M059J (cell line): ENCODE measurements around the gene CDPF1. TPM values are rescaled to one million over a fixed set of nuclear protein-coding genes. Genes with fewer than 3 reads are reported as not detected.
"Not testable (repeated sequence)": the region's sequence is repeated elsewhere in the genome, so short reads cannot be mapped to it uniquely, and the experiment has no call there.

Experiments
- DNase-seq: peaks from one replicate; pipeline ENCODE4 v3.0.0-alpha.2; 2012; ENCODE audit warnings: low read depth
- total RNA-seq: library from RNA; depleted of rRNA; stranded (reverse); fragments of >200 nt; shearing (Covaris generic); gene quantifications from 2 replicates; pipeline ENCODE4 v1.2.3, GENCODE V29; 2014

The CDPF1 gene
- total RNA-seq, 1 experiment from 2014 or later = 5.3 TPM

DNA sequence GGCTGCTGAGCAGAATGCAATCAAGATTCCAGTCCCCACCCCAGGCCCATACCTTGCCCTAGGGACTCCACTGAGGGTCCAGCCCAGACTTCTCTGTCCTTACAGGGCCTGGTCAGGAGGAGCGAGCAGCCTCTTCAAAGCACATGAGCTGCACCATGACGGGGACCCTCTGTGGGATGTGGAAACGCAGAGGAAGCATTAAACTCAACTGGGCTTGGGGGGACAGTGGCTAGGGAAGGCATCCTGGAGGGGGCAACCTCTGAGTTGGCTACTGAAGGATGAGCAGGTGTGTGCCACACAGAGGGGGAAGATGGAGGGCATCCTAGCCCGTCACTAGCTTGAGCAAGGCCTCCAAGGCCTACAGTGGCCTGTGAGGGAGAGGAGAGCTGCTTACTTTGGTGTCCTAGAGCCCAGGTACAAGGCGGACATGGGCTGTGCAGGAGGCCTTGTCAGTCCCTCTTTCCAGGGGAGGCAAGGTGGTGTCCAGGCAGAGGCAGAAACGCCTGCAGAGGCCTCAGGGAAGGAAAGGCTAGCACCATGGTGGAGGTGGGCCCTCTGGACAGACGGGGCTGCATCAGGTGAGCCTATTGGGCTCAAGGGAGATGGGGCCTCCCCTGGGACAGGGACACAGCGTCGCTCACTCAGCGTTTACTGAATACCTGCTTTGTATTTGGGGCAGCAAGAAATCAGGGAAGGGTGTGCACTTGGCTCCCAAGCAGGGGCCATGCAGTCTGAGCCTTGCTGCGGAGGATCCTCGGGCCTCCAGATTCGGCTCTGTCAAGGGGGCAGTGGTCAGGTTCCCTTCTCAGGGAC is 32.0 kb upstream of the CDPF1 start:
- DNase-seq = no peak

DNA sequence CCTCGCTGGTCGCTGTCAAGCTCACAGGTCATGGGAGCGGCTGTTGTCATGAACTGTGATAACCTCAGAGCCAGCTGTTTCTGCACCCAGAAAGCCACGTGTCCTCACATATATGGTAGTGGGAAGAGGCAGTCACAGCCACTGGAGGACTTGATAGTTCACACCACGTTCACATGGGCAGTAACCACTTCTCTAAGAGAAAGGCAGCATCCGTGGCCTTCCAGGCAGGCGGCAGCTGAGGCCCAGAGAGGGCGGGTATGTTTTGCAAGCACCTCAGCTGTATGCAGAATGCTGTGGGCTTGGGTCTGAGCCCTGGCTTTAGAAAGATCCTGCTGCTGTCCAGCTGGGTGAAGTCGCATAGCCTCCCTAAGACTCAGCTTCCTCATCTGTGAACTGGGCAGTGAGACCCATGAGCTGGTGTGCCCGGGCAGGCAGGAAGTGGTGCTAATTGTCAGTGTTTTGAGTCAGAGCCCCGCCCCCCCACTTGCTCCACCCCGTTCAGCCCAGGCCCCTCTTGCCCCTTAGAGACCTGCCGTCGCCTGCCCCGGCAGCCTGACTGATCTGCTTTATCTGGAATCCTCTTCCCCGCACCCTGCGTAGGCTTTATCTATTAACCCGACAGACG is 31.0 kb upstream of the CDPF1 start:
- no peak for DNase-seq

DNA sequence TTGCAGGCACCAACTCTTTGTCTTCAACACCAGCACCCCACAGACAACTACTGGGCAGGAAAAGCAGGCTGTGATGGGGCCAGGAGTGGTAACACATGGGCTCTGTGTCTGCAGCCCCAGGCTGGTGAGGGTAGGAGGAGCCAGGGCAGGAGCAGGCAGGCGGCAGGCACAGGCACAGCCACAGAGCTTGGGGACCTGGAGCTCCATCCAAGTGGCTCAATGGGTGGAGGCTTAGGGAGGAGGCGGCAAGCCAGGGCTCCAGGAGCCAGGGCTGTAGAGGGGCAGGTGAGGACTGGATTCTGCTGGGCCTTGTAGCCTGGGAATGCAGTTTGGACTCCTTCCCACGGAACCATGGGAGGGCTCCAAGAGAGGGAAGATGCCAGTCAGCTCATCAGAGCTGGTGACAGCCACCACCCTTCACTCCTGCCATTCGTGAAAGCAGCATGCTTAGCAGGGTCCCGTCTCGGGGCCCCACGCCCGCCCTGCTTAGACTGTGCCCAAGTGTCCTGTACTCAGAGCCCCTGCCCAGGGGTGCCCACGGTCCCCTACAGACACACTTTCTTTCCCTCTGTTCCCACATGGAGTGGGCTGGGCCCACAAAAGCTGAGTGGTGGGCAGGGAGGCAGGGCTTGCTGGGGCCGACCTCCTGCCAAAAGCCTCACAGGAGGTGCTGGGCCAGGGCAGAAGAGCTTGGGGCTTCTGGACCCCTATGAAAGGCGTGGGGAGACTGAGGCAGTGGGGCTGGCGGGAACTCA is 30.1 kb upstream of the CDPF1 start:
- no peak for DNase-seq

DNA sequence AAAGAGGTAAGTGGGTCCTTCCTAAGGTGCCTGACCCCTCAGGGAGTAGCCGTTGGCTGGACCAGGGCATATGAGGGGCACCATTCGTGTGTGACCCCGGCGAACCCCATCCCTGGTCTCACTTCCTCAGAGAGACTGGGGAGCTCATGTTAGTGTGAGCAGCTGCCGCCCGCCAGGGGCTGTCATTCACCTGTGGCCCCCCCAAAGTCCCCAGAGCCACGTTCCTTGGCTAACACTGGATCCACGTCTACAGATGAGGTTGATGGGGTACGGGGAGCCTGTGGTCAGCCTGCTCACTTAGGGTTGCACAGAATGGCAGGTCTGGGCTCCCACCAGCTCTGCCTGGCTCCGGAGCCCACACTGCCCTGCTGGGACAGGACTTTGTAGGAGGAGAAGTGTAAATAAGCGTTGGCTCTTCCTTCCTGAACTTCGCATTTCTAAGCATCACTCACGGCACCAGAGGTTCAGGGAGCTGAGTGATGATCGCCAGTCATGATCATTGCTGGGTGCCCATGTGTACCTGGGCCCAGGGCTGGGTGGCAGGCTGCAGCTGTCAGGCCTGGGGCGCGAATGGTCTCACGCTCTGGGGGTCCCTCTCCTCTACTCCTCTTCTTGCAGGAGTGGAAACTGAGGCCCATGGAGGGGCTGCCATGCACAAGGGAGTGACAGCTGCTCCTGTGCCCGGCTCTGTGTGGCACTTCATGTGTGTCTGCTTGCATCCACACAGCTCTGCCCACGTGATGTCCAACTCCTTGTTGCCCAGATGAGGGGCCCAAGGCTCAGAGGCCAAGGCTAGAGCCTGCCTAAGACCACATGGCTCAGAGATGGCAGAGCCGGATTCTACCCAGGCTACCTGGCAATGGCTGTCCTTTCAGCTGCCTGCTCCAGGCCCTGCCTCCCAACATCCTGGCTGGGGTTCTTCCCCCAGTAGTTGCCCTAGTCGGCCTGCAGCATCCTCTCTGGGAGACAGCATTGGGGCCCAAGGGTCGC is 28.9 kb upstream of the CDPF1 start:
- no peak for DNase-seq

DNA sequence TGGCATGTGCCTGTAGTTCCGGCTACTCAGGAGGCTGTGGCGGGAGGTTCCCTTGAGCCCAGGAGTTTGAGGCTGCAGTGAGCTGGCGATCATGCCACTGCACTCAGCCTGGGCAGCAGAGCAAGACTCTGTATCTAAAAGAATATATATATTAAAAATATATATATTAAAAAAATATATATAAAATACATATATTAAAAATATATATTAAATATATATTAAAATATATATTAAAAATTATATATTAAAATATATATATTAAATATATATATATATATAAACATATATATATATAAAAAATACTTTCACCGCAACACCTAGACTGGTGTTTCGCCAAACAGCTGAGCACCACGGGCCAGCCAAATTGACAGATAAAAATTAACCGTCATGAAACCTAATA is 26.5 kb upstream of the CDPF1 start:
- DNase-seq = no peak

DNA sequence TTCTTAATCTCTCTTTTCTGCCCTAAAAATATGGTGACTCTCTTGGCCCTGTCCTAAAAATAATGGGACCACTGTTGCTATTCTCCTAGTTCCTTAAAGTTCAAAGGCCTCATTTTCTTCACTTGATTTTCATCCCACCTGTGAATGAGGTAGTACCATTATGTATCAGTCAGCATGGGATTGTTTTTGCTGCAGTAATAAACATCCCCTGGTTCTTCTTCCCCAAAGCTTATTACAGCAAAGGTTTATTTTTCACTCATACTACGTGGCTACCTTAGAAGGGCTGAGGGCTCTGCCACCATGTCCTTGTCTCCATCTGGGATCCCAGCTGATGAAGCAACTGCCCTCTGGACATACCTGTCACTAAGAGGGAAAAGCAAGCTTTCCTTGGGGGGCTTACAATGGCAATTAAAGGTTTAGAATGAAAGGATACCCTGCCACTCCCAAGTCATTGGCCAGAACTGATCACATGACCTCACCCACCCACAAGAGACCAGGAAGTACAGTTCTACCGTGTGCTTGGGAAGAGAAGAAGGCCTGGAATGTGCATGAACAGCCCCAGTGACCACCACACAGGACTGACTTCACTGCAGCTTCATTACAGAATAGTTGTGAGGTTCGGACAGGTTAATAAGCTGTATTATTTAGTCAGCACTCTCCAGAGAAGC is 25.5 kb upstream of the CDPF1 start:
- DNase-seq = no peak

DNA sequence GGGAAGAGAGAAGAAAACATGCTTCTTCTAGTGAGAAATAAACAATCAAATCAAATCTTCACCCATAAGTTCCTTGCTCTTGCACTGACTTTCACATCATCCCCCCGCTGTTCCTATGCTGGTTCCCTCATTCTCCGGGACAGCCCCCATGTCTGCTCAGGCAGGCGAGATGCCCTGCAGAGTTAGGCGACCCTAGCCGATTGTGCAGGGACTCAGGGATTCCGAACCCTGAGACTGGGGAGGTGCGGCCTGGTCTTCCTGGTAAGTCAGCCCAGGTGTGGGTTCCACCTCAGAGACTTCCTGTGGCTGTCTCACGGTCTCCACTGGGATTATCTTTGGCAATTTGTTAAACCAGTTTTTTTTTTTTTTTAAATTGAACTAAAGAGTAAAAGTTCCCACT is 24.3 kb upstream of the CDPF1 start:
- DNase-seq = no peak

DNA sequence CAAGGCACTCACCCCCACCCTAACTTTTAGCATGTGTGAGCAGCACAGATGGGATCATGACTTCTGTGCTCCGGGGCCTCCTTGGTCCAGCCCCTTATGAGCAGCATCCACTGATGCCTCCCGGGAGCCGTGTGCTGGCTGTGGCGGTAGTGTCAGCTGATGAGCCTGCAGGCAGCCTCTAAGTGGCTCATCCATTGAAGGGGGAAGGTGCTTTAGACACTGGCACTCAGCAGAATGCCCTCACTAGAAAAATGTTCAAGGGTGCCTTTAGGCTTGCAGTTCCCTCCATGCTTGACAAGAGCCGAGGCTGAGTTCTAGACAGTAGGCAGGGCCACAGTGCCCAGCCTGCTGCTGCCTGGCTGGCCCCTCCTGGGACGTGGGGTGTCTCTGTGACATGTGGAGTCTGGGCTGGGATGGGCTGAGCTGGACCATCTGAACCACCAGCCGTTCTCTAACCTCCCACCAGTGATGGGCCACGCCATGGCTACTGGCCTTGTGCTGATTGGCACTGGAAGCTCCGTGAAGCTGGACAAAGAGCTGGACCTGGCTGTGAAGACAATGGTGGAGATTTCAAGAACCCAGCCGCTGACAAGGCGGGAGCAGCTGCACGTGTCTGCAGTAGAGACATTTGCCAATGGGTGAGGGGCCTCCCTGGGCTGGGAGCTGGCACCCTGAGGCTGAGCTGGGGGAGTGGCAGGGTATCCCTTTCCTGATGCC is 23.5 kb upstream of the CDPF1 start:
- DNase-seq = no peak

DNA sequence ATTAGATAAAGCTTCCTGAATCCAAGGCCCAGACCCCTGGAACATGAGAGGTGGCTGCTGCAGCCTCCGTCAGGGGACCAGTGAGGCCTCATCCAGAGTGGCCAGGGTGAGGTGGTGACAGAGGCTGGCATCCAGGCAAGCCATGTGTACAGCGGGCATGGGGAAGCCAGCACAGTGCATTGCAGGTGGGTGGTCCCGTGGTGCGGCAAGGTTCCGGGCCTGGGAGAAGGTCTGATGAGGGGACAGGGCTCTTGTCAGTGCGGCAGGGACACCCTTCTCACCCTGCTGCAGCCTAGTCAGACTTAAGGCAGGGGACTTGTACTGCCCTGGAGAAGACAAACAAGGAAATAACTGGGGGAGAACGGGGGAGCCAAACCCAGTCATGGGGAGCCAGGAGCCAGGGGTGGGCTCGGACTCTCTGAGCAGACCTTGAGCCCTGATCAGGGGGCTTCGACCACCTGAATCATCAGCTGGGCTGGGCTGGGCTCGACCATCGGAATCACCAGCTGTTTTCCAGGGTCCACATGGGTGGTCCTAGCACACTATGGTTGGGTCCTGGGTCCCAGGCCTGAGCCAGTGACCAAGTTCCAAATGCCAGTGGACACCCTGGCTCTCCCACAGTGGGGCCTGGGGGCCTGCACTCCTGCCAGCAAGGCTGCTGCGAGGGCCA is 22.8 kb upstream of the CDPF1 start:
- DNase-seq = no peak

DNA sequence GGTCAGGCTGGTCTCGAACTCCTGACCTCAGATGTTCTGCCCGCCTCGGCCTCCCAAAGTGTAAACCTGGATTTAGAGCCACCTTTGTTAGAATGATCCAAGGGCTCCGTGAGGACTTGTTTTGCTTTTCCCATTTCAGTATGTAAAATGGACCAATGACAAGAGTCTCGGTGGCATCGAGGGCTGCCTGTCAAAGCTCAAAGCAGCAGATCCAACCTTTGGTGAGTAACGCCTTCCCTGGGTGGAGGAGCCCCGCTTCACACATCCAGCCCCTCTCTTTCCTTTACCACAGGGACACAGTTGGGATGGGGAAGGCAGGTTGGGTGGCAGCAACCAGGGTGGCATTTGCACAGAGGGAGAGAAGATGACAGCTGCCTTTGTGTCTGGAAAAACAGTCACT is 22.1 kb upstream of the CDPF1 start:
- DNase-seq = no peak

DNA sequence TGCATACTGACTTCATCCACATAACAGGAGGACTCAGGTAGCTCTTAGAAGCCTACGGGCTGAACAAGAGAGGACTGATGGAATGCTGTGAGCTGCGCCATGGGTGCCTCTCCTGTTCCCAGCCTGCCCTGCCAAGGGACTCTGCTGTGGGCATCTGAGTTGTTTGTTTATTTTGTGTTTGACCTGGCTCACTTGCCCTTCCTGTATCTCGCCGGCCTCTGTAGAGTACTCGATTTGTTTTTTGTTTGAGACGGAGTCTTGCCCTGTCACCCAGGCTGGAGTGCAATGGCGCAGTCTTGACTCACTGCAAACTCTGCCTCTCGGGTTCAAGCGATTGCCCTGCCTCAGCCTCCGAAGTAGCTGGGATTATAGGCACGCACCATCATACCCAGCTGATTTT is 19.5 kb upstream of the CDPF1 start:
- DNase-seq = peak; percentile 12

DNA sequence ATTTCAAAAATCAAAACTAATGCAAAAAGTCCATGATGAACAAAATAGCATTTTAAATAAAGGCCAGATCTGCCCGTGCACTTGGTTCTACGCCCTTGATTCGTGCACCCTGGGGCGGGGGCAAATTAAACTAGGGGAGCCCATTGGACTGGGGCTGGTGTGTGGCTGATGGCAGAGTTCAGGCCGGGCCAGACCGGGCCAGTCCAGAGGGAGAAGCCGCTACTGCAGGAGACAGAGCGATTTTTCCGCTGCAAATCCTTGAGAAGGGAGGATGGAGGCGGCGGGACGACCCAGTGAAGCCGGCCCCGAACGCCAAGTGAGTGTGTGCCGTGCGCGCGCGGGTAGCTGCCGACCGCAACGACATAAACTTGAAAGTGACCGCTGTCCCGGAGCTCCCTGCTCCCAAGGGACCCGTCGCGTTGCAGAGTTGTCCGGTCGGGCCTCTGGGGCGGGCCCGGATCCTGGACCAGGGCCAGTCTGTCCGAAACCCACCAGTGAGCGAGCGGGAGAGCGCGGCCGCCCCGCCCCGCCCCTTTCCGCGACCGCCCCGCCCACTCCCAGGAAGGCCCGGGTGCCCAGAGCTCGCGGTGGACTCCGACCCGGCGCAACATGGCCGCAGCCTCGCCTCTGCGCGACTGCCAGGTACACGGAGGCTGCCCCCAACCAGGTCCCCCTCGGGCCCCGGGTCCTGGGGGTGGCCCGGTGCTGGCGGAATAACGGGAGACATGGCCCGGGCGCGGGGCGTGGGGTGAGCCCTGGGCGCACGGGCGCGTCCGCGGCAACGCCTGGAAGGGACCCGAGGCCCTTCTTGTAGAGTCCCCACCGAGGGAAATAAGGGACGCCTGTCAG is 17.6 kb upstream of the CDPF1 start, which contains the start of gene TTC38:
TTC38 (plus strand) TSS at position 578 of the 849 bp plus-strand sequence; CDS start at position 610, 32 bp downstream.
- DNase-seq = peak; percentile 81

DNA sequence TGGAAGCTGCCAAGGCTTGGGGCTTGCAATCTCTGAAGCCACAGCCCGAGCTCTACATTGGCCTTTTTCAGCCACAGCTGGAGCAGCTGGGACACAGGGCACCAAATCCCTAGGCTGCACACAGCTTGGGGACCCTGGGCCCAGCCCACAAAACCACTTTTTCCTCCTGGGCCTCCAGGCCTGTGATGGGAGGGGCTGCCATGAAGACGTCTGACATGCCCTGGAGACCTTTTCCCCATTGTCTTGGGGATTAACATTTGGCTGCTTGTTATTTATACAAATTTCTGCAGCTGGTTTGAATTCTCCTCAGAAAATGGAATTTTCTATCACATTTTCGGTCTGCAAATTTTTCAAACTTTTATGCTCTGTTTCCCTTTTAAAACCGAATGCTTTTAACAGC is 15.5 kb upstream of the CDPF1 start:
- DNase-seq = not testable (repeated sequence)

DNA sequence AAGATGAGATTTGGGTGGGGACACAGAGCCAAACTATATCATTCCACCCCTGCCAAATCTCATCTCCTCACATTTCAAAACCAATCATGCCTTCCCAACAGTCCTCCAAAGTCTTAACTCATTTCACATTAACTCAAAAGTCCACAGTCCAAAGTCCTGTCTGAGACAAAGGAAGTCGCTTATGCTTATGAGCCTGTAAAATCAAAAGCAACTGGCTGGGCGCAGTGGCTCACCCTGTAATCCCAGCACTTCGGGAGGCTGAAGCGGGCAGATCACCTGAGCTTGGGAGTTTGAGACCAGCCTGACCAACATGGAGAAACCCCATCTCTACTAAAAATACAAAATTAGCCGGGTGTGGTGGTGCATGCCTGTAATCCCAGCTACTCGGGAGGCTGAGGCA is 14.4 kb upstream of the CDPF1 start:
- DNase-seq = not testable (repeated sequence)

DNA sequence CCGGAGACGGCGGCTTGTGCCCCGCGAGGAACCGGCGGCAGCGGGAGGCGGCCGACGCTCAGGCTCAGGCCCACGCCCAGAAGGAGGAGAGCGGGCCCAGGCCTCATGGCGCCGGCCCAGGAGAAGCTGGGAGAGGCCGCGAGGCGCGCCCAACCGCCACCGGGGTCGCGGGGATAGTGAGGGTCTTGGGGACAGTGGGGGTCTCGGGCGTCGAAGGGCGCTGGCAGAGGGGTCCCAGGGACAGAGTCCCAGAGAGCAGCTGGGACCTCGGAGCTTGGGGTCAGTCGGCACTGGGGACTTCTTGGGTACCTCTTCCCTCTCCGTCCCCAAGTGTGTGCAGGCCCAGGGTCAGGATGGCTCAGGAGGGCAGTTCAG is 13.1 kb upstream of the CDPF1 start, which contains the start of gene PKDREJ:
PKDREJ (minus strand) TSS at position 128 of the 375 bp plus-strand sequence; CDS start at position 107, 21 bp downstream.
- DNase-seq = no peak

DNA sequence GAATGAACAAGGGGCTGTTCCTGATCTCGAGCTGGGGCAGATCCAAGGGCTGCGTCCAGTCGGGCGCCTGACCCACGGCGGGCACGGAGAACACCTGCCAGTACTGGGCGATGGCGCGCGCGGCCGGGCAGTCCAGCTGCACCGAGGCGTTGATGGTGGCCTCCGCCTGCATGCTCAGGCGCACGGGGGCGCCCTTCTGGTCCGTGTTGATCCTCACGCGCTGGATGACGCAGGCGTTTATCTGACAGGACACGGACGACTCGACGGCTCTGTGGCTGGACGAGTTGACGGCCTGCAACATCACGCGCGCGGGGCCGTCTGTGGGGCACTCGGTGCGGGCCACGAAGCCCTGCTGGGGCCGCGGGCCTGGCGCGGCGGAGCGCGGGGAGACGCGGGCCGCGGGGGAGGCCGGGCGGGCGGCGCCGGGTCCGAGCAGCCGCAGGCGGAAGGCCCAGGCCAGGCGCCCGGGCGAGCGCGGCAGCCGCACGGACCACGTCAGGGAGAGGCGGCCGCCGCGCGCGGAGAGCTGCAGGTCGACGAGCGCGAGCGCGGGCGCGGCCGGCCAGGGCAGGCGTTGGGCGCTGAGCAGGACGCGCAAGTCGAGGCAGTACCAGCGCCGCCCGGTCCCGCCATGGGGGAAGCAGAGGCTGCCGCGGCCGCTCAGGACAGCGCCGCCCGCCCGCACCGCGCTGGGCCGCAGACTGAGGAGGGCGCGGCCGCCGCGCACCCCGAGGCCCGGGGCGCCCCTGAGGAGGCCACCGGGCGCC is 12.5 kb upstream of the CDPF1 start:
- DNase-seq = no peak

DNA sequence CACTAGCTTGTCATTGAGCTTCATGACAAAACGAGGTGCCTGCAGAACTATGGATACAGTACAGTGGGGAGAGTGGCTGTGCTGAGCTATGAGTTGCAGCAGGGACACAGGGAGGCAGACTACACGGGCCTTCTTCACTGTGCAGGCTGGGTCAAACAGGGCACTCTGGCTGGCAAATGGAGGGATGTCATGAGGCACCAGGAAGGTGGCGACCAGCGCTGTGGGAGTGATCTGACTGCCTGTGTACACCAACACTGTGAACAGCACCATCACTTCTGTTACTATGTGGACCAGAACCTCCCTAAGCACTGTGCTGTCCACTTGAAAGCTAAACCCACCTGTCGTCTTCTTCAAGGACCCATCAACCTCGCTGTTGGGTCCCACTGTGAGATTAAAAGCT is 9.9 kb upstream of the CDPF1 start:
- no peak for DNase-seq

DNA sequence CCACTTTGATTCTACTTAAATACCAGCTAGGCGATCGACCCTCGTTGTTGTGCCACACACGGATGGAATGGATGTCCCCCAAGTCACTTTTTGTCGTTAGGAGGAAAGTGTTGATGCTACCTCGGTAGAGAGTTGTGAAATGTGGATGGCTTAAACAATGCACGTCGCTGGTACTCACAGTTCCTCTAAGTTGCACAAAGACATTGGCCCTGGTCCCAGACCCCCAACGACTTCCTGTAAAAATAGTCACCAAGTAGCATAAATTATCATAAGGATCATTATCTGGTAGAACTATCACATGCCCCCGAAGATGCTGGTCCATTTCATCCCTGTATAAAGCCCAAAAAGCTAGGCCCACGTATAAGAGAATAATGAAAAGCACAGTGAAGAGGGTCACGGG is 9.3 kb upstream of the CDPF1 start:
- DNase-seq = no peak
